GM19351 (cell line): ENCODE data around the gene STRN.
A peak's percentile ranks its signal among the peaks of the same experiment; 100 is the strongest.
"Not testable (repeated sequence)": the region's sequence is repeated elsewhere in the genome, so short reads cannot be mapped to it uniquely, and the experiment has no call there.

Source experiments
- ATAC-seq: cut with Tn5 transposase; IDR thresholded peaks from one replicate; pipeline ENCODE4 v1.9.1; 2021; ENCODE audit warnings: mild to moderate bottlenecking, moderate library complexity; ENCODE audit not compliant: unreplicated experiment

STRN gene

DNA sequence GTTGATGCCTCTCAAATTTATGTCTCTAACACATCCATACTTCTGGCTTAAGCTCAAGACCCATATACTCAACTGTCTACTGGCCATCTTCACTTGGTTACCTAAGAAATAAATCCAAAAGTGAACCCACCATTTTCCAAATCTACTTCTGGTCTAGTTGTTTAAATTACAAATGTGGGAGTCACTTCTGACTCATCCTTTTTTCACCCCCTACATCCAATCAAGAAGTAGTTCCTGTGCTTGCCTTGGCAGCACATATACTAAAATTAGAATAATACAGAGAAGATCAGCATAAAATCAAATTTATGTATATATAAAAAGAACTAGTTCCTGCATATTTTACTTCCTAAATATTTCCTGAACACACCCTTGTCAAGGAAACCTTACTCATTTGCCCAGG, 53.6 kb downstream of the STRN start:
- ATAC-seq: no peak

DNA sequence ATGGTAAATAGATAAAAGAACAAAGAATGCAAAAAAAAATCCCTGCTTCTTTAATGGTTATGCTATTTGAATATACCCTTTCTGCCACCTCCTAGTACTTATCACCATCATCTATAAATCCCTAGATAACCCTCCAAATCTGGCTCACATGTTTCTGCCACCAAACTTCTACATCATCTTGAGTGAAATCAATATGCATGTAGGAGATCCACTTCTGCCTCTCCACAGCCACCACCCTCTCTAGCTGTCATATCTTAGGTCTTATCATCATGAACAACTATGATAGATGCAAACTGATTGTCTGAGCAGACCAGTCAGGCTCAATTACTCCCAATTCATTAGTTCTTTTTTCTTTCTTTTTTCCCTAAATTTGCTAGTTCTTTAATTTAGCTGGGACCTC, 55.3 kb downstream of the STRN start:
- ATAC-seq: no peak

DNA sequence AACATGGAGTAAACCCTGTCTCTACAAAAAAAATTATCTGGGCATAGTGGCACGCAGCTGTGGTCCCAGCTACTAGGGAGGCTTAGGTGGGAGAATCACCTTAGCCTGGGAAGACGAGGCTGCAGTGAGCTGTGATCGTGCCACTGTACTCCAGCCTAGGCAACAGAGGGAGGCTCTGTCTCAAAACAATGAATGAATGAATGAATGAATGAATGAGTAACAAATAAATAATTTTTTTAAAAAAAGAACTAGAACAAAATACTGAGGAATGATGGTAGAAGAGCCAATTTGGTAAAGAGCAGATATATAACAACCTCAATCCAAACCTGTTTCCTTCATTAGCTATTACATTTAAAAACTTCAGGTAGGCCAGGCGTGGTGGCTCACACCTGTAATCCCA, 60.1 kb downstream of the STRN start:
- no peak for ATAC-seq

DNA sequence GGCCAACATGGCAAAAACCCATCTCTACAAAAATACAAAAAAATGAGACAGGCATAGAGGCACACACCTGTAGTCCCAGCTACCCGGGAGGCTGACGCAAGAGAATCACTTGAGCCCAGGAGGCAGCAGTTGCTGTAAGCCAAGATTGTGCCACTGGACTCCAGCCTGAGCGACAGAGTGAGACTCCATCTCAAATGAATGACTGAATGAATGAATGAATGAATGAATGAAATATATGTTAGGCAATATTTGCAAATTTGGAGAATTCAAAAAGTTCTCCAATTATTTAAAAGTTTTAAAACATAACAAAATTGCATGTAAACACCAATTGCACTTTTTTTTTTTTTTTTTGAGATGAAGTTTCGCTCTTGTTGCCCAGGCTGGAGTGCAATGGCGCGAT, 61.7 kb downstream of the STRN start:
- ATAC-seq: no peak

DNA sequence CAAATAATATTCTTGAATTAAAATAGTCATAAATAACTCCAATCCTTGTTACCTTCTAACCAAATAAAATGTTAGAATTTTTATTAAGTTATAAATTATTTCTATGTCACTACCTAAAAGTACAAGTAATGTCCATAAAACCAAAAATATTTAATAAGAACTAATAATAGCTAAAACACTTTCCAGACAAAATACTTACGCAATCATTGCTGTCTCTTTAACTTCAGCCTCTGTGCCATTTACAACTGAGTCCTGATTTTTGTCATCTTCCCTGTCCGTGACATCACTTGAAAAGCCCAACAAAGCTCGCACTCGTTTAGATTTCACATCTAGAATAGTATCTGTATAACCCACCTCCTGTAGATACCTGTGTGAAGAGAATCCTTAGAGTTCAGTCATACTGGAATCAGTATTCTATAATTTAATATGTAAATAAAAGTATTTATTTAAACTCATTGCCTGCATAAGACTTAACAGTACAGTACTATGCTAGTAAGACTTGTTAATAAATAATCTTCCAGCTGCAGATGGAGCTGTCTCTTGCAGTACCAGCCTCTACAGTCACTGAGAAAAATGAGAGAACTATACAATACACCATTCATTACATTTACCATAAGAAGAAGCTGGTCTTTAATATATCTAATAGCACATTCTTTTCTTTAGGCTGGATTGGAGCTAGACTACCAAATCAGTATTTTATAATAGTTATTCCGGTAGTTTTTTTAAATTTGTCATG, 63.8 kb downstream of the STRN start:
- ATAC-seq: no peak

DNA sequence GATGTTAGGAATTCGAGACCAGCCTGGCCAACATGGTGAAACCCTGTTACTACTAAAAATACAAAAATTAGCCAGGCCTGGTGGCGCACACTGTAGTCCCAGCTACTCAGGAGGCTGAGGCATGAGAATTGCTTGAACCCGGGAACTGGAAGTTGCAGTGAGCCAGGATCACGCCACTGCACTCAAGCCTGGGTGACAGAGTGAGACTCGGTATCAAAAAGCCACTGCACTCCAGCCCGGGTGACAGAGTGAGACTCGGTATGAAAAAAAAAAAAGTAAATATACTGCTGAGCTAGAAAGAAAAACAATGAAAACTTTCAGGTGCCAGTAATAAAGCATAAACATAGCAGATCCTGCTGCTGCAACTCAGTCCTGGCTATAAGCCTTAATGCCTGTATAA, 73.5 kb downstream of the STRN start:
- ATAC-seq: no peak

DNA sequence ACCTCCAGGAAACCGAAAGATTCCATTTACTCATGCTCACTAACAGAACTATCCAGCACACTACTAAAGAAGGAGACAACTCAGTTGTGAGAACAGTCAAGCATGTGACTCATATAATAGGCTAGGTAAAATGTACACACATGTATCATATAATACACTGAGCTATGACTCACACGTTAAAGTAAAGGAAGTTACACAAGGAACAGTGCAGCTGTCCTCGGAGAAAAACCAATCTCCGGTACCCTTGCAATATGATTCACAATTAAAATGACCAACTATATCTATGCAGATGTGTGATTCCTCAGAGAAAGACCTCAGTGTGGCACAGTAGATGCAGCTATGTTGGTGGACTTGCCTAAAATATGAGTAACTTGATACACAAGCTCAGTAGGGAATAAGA, 76.5 kb downstream of the STRN start:
- peak; percentile 75 for ATAC-seq

DNA sequence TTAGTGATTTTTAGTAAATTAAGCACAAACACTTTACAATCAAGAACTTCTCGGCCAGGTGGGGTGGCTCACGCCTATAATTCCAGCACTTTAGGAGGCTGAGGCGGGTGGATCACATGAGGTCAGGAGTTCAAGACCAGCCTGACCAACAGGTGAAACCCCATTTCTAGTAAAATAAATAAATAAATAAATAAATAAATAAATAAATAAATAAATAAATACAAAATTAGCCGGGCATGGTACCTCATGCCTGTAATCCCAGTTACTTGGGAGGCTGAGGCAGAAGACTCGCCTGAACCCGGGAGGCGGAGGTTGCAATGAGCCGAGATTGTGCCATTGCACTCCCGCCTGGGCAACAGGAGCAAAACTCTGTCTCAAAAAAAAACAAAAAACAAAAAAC, 79.2 kb downstream of the STRN start:
- not testable (repeated sequence) for ATAC-seq

DNA sequence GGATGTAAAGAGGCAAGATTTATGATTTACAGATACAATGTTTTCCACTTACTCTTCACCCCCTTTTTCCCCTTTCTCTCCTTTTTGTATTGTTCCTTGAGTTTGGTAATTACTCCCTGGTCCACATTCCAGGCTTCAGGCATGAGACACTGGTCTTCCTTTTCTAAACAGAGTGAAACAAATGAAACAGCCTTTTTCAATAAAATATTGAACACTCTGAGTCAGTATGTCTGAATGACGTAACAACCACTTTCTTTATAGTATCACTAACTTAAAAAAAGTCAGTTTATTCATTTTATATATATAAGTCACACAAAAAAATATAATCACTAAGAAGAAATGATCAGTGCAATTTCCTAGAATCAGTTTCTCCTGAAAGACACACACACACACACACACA, 79.7 kb downstream of the STRN start:
- ATAC-seq: no peak

DNA sequence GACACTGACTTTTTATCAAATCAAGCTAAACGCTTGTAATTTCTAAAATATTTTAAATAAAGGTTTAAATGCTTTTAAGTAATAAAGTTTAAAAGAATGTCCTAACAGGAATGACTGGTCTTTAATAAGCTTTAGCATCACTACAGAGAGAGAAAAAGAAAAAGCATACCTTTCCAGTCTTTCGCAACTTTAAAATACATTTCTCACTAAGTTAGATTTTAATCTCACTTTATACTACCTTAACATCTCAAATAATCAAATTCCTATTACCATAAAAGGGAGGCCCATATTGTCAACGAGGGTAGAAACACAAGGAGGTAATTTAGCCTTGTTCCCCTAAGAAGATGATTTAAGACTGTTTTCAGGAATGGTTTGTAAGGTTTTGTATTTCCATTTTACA, 80.7 kb downstream of the STRN start:
- ATAC-seq: no peak

DNA sequence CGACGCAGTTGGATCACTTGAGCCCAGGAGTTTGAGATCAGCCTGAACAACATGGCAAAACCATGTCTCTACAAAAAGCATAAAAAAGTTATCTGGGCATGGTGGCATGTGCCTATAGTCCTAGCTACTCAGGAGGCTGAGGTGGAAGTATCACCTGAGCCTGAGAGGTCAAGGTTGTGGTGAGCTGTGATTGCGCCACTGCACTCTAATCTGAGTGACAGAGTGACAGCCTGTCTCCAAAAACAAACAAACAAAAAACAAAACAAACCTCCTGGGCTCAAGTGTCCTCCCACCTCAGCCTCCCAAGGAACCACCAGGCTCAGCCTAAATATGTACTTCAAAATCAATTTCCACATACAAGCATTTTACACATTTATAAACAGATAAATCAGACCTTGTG, 83.8 kb downstream of the STRN start:
- no peak for ATAC-seq

DNA sequence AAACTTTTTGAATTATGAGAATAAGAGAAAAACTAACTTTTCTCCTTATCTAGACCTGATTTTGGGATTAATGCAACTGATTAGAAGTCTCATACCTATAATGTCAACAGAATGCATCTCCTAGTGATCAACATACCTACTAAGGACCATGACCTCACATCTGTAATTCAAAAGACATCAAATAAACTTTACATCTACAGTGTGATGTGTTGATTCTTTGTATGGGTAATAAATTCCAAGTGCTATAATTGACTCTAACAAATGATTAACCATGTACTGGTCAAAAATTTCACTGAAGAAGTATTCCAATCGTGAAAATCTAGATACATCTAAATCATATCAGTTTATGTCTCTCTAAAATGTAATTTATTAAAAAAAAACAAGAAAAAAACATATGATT, 84.5 kb downstream of the STRN start:
- no peak for ATAC-seq

DNA sequence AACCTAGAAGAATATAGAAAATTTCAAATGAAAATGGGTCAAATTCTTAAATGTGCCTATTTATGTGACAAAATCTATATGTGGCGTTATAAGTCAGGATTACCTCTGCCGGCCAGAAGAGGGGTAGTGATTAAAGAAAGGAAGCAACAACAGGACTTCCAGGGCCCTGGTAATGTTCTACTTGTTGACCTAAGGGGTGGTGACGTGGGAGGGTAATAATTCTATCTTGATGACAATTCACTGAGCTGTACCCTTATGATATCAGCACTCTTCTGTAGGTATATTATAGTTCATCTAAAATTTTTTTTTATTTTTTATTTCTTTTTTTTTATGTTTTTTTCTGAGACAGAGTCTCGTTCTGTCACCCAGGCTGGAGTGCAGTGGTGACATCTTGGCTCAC, 87.9 kb downstream of the STRN start:
- ATAC-seq: no peak

DNA sequence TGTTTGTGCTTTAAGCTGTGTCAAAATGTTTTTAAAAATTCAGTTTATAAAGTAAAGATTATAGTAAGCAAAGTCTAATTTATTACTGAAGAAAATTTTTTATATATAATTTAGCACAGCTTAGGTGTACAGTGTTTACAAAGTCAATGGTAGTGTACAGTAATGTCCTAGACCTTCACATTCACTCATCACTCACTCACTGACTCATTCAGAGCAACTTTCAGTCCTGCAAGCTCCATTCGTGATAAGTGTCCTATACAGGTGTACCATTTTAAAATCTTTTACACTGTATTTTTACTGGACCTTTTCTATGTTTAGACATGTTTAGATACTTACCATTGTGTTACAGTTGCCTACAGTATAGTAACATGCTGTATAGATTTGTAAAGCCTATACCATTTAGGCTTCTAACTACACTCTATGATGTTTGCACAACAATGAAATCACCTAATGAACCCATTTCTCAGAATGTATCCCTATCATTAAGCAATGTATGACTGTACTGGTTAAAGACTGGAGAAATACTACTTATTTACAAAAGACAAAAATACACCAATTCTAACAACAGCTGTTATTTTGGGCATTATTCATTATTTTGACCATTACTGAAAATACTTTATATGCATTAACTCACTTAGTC, 95.1 kb downstream of the STRN start:
- ATAC-seq: no peak

DNA sequence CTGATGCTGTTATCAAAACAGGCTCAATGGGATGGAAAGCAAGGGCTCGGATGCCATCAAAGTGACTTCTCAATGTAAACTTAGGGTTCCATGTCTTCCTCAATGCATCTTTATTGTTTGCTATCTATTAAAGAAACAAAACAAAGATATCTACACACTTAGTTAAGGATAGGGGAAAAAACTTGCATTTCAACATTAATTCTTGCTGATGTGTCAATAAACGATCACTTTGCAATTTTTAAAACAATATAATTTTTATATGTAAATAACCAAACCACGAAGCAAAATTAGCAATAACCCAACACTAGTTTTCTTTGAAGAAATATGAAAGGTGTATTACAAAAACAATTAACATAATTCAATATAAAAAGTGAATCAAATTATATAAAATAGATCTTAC, 96.7 kb downstream of the STRN start:
- ATAC-seq: no peak

DNA sequence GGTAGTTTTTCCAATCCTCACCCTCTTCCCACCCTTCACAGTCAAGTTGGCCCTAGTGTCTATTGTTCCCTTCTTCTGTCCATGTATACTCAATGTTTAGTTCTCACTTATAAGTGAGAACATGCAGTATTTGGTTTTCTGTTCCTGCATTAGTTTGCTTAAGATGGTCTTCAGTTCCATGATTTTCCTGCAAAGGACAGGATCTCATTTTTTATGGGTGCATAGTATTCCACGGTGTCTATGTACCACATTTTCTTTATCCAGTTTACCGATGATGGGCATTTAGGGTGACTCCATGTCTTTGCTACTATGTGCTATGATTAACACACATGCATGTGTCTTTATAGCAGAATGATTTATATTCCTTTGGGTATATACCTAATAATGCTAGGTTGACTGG, 104.4 kb downstream of the STRN start:
- no peak for ATAC-seq

DNA sequence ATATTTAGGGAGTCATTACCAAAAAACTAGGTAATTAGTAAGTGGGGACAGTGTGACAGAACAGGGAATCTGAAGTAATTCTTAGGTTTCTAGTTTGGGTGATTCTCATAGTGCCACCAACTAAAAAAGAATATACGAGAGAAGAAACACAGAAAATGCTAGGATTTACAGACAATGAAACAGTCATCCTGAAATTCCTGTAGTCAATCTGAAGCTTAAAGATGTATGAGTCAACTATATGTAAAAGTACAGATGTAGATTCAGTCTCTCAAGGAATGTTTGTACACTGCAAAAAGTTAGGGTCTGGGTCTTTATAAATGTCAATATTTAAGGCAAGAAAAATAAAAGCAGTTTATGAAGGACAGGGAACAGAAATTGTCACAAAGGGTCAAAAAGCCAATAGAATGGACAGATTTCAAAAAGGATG, 107.0 kb downstream of the STRN start:
- no peak for ATAC-seq

DNA sequence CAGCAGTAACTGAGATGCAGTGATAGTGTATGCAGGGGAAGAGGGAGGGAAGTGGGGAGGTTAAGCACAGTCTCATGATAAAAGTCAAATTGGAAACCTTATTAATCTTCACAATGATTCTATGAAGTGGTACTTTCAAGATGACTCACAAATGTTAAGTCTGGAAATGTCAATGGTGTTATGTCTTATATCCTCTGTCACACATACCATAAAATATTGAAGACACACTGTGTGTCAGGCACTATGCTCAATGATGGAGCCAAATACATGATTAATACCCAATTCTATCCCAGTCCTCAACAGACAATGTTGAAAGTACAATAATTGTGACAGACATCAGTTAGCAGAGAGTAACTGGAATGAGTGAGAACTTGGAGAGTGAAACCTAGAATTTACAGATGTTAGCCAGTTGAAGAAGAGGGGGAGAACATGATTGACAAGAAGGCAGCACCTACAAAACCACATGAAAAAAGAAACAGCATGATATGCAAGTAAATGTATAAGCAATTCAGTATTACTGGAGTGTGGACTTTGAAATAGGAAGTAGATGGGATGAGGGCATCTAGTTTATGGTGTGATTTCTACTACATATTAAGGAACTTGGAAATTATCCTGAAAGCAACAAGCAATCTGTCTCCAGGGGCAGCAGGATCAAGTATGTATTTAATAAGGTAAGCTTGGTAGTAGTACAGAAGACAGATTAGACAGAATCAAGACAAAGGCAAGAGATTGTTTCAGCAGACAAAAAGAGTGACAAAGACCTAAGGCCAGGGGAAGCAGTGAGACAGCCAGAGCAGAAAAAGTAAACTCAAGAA, 107.6 kb downstream of the STRN start:
- ATAC-seq: peak; percentile 52

DNA sequence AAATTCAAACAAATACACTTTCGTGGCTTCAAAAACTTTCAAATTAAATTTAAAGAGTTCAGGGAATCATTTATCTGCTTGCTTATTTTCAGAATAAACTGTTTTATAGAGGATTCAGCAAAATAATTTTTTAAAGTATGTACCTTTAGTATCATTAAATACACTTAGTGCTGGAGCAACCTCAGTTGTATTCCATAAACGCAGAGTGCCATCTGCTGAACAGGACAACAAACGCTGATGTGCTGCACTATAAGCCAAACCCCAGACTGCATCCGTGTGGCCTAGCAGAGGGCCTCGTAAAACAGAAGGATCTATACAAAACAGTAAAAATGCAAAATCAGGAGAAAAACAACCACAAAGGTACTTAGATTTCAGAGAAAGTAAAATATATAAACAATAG, 108.6 kb downstream of the STRN start:
- no peak for ATAC-seq

DNA sequence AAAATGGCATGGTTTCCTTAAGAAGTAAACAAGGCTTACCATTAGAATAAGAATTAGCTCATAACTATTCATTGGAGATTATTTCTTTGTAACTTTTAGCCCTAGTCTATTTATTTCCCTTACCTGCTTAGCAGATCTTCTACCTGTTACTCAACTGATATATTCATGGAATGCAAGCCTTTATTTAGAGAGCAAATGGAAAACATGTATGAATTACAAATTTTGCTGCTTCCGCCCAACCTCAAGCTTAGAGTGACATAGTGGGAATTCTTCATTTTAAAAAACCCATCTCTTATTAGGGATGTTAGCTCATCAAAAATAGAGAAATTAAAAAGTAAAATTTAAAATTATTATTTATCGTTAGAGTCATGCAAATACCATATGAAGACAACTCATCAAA, 110.9 kb downstream of the STRN start:
- ATAC-seq: no peak

DNA sequence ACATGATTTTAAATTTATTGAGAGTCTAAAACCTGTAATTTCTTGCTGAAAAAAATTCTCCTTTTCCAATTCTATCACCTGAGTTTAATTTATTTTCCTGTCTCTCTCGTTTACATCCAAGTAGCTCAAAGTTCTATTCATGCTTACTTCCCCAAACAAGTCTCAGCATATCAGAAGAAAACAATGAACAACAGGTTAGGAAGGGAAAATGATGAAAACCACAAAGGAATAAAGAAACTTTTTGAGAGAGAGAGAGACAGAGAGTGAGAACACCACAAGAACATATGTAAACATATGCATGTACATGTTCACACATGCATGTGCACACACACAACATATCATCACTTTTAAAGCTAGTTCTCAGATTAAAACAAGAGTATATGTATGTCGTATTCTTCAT, 112.1 kb downstream of the STRN start:
- ATAC-seq: no peak

DNA sequence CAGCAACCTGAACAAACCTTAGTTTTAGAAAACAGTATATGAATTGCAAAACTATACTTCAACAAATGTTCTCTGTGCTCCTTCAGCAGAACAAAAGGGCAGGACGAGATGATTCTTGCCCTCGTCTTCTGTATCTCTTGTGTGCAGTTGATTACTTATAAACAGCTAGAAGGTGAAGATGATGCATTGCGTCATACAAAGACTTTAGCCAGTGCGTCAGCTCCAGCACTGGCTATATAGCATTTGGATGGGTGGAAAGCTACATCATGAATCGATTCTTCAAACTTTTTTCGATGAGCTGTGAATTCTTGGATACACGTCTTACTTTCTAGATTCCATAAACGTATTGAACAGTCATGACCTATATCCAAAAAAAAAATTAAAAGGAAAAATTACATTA, 117.1 kb downstream of the STRN start:
- ATAC-seq: no peak
